SH-SY5Y (cell line): ENCODE data around the gene SCGB1D2.

ENCODE experiments used
- GATA2 ChIP-seq: IDR thresholded peaks from 2 replicates; pipeline ENCODE4 v1.6.1; 2011; ENCODE audit warnings: mild to moderate bottlenecking, low read depth, low read length
- GATA3 ChIP-seq: IDR thresholded peaks from 2 replicates; pipeline ENCODE4 v1.6.1; 2011; ENCODE audit warnings: low read depth, mild to moderate bottlenecking, low read length, moderate library complexity

SCGB1D2 gene

DNA sequence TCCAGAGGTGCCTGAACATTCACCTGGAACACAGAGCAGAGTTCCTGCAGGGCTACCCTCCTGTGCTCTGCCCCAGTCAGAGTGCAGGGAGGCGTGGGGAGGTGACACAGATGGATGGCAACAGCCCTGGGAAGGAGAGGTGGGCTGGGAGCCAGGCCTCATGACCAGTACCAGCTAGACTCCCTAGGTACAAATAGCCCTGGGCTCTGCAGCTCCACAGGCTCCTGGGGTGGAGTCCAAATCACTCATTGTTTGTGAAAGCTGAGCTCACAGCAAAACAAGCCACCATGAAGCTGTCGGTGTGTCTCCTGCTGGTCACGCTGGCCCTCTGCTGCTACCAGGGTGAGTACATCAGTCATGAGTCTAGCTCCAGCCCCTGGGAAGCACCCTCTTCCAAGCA, at the start of gene SCGB1D2:
TSS of gene SCGB1D2 (plus strand) at position 219 of the 400 bp plus-strand sequence. CDS start at position 288, 69 bp downstream.
- TF ChIP-seq GATA2 (no peak), GATA3 (no peak)

GRCh38 chr11:62193952-62194351, 48.1 kb upstream of the SCGB1D2 start:
- no peak for TF ChIP-seq GATA2
- no peak for TF ChIP-seq GATA3

DNA sequence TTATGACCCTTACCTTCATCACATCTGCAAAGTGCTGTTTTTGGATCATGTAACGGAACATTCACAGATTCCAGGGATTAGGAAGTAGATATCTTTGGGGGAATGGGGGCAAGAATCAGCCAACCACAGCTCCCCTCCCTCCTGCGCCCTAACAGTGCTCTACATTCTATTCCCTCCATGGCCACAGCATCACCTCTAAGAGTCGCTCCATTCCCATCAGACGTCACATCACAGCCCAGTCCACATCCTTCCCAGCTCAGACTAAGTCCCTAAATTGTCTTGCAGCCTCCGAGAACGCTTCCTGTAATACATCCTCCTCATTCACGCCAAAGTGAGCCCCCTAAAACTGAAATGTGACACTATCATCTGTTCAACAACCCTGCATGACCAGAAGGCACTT, 46.1 kb upstream of the SCGB1D2 start:
- TF ChIP-seq GATA3: no peak
- no peak for TF ChIP-seq GATA2

GRCh38 chr11:62201376-62201775, 40.7 kb upstream of the SCGB1D2 start:
- TF ChIP-seq GATA3 (no peak), GATA2 (no peak)

DNA sequence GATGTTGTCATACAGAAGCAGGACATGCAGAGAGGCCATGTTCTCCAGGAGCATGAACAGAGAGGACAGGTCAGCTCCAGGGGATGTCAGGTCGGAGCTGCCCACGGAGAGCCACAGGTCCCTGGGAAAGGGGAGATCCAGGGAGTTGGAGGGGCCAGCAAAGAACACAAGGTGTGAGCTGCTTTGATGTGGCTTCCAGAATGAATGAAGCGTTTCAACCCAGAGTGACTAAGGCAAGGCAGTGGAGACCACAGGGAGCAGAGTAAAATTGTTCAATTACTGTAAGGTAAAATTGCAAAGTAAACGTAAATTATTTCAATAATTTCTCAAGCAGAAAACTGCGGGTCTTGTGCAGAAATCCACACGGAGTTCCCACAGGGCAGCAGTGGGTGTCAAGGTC, 39.1 kb upstream of the SCGB1D2 start:
- TF ChIP-seq GATA3: no peak
- TF ChIP-seq GATA2: no peak

DNA sequence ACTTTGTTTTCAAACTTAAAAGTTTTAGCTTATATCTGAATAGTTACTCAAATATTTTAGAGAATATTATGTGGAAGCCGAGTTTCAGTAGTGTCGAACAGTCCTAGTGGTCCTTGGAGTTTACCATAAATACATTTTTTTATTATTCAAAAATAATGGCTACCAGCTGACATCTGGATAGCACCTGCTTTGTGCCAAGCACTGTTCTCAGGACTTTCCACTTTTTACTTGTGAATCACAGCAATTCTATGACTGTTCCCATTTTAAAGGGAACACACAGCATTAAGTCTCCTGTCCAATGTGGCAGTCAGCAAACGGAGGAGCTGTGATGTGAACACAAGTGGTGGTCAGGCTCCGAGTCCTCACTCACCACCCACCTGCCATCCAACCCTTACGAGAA, 37.6 kb upstream of the SCGB1D2 start:
- TF ChIP-seq GATA3: no peak
- no peak for TF ChIP-seq GATA2

DNA sequence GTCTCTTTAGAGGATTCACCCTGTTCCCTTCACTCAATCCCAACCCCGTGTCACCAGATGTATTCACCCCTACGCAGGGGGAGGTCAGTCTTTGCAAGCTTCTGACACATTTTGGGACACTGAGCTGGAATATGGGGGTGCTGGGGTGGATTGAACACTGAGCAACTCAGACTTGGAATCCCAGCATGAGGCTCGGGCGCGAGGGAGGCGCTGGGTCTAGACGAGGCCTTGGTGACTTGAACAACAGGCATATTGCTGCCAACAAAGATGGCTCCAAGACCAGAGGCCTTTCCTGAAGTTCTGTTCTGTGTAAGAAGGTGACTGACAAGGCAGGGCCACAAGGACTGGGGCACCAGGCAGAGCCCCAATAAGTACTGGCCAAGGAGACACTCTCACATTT, 36.6 kb upstream of the SCGB1D2 start:
- TF ChIP-seq GATA2: no peak
- no peak for TF ChIP-seq GATA3

DNA sequence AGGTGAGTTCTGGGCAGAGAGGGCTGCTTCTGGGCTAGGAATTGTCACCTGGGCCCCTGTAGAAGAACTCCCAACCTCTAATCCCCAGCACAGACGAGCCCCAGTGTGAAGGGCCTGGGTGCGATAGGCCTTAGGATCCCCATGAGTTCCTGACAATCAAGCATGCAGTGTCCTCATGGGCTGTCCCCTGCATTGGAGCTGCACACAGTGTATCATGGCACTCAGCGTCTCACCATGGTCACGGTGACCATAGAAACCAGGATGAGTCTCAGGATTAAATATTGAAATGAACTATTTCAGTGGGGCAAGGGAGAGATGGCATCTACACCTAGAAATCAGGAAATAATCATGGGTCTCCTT, 33.3 kb upstream of the SCGB1D2 start:
- no peak for TF ChIP-seq GATA3
- TF ChIP-seq GATA2: no peak

GRCh38 chr11:62217191-62217748, 24.8 kb upstream of the SCGB1D2 start:
- TF ChIP-seq GATA2 (no peak), GATA3 (no peak)

DNA sequence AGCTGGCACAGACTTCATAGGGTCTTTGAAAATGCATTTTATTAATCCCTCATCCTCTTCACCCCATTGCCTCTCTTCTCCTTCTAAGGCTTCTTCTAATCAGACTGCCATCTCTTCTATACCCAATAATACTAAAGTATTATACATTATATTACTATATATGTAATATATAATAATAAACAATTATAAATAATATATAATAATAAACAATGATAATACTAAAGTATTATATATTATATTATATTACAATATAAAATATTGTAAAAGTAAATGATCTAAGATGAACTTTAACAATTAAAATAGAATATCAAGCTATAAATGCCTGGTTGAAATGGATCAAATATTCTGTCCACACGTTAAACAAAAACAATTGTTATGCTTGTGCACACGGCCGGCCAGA, 20.5 kb upstream of the SCGB1D2 start:
- TF ChIP-seq GATA3: no peak
- TF ChIP-seq GATA2: no peak

GRCh38 chr11:62223095-62223494, 18.9 kb upstream of the SCGB1D2 start:
- TF ChIP-seq GATA3: no peak
- no peak for TF ChIP-seq GATA2

DNA sequence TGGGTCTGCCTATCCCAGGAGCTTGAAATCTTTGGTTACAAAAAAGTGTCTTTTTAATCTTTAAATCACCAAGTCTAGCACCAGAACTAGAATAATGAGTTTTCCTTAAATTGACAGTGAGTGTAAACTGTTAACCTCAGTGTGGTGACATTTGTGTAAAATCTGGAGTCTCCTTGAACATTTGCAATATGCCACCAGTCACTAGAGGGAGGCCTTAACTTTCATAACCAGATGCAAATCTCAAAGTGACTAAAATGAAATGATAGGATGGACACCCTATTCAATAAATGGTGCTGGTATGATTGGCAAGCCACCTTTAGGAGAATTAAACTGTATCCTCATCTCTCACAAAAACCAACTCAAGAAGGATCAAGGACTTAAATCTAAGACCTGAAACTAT, 8.3 kb upstream of the SCGB1D2 start:
- no peak for TF ChIP-seq GATA3
- no peak for TF ChIP-seq GATA2

DNA sequence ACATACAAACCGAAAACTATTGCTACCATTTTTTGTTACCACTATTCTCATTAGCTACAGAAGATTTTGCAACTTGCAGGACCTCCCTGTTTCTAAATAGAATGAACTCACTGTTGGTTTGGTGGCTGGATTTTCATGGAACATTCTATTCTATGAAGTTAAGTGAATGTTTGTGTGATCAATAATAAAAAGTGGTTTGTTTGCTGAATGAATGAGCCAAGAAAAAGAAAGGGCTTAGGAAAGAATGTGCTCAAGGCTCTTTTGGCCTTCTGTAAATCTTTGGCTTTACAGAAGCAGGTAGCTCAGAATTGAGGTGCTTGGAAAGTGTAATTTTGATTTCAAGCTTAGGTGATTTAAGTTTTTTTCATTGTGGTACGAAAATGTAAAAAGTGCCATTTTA, 5.9 kb upstream of the SCGB1D2 start:
- no peak for TF ChIP-seq GATA3
- no peak for TF ChIP-seq GATA2

DNA sequence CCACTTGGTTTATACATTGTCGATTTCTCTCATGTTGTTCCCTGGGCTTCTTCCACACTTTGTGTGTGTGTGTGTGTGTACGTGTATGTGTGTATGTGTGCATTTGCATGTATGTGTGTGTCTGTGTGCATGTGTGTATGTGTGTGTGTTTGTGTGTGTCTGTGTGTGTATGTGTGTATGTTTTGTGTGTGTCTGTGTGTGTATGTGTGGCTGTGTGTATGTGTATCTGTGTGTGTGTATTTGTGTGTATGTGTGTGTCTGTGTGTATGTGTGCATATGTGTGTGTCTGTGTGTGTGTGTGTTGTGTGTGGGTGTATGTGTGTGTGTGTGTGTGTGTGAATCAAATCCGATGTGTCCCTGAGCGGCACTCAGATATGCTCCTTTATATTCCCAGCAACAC, 4.5 kb upstream of the SCGB1D2 start:
- no peak for TF ChIP-seq GATA2
- no peak for TF ChIP-seq GATA3

- no peak for TF ChIP-seq GATA2
- TF ChIP-seq GATA3: no peak
These were observed 3.9 kb upstream of the SCGB1D2 start for GRCh38 chr11:62238151-62238550.

DNA sequence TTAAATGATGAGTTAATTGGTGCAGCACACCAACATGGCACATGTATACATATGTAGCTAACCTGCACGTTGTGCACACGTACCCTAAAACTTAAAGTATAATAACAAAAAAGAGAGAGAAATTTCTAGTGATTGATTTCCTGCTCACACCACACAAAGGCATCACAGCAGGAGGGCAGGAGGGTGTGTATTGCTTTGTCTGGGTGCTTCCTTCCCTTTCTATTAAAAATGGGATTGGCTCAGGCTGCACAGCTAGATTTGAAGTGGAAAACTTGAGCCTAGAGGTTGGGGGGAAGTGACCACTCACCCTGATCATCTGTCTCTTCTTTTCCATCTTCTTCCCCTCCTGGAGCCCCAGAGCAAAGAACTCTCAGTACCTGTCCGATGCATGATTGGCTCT, 944 bp upstream of the SCGB1D2 start:
- no peak for TF ChIP-seq GATA2
- no peak for TF ChIP-seq GATA3
